ENCODE measurements around the gene BCO2.
"Not testable (repeated sequence)": the region's sequence is repeated elsewhere in the genome, so short reads cannot be mapped to it uniquely, and the experiment has no call there.

Gene BCO2

GRCh38 chr11:112160091-112160848 lies 15.0 kb upstream of the BCO2 start:
- no peaks in the 10 kb centered on the region for H3K79me2 ChIP-seq (ENCODE audit: insufficient read depth, low read depth)
- H3K4me3 ChIP-seq (IDR thresholded peaks at IDR 0.05; ENCODE audit: insufficient read depth, low read depth, low read length), result no peak overlapping the region
- H3K36me3 ChIP-seq (ENCODE audit: insufficient read depth), result no peaks in the 10 kb centered on the region
- H3K4me2 ChIP-seq, result no peak overlapping the region
- H3K4me1 ChIP-seq (ENCODE audit: low read depth, poor library complexity, severe bottlenecking), result peaks cover 13% of the 10 kb centered on the region
- H3K9ac ChIP-seq, result no peak overlapping the region
- TF ChIP-seq CTCF (conservative IDR thresholded peaks at IDR 0.05; ENCODE audit: low read depth, low read length), result no peak
- no peaks in the 10 kb centered on the region for H4K20me1 ChIP-seq (ENCODE audit: insufficient read depth)
- H2AFZ ChIP-seq (ENCODE audit: low read depth), result no peak overlapping the region
- H3K27ac ChIP-seq, result no peak overlapping the region
- H3K27me3 ChIP-seq (ENCODE audit: insufficient read depth, low read depth), result no peaks in the 10 kb centered on the region

GRCh38 chr11:112161012-112161411 lies 14.3 kb upstream of the BCO2 start:
- Histone ChIP-seq H3K4me2 (no peak overlapping the region), H3K27ac (no peak overlapping the region), H3K27me3 (ENCODE audit: insufficient read depth, low read depth) (no peaks in the 10 kb centered on the region), H3K9ac (no peak overlapping the region), H3K36me3 (ENCODE audit: insufficient read depth) (no peaks in the 10 kb centered on the region), H4K20me1 (ENCODE audit: insufficient read depth) (no peaks in the 10 kb centered on the region), H2AFZ (ENCODE audit: low read depth) (no peak overlapping the region), H3K79me2 (ENCODE audit: insufficient read depth, low read depth) (no peaks in the 10 kb centered on the region), H3K4me3 (IDR thresholded peaks at IDR 0.05; ENCODE audit: insufficient read depth, low read depth, low read length) (no peak overlapping the region), H3K4me1 (ENCODE audit: low read depth, poor library complexity, severe bottlenecking) (peaks cover 13% of the 10 kb centered on the region)
- no peak for TF ChIP-seq CTCF (conservative IDR thresholded peaks at IDR 0.05; ENCODE audit: low read depth, low read length)

- not testable (repeated sequence) for H3K9ac ChIP-seq; H3K27ac ChIP-seq; H3K4me3 ChIP-seq (IDR thresholded peaks at IDR 0.05; ENCODE audit: insufficient read depth, low read depth, low read length); H3K79me2 ChIP-seq (ENCODE audit: insufficient read depth, low read depth); H4K20me1 ChIP-seq (ENCODE audit: insufficient read depth); H2AFZ ChIP-seq (ENCODE audit: low read depth); H3K27me3 ChIP-seq (ENCODE audit: insufficient read depth, low read depth); H3K4me1 ChIP-seq (ENCODE audit: low read depth, poor library complexity, severe bottlenecking); H3K36me3 ChIP-seq (ENCODE audit: insufficient read depth); H3K4me2 ChIP-seq
Observed at GRCh38 chr11:112162200-112162599, 13.1 kb upstream of the BCO2 start.

GRCh38 chr11:112162761-112163546 lies 12.4 kb upstream of the BCO2 start:
- Histone ChIP-seq H3K4me2 (no peak overlapping the region), H3K9ac (no peak overlapping the region), H3K4me1 (ENCODE audit: low read depth, poor library complexity, severe bottlenecking) (peaks cover 4% of the 10 kb centered on the region), H3K4me3 (IDR thresholded peaks at IDR 0.05; ENCODE audit: insufficient read depth, low read depth, low read length) (no peak overlapping the region), H3K79me2 (ENCODE audit: insufficient read depth, low read depth) (no peaks in the 10 kb centered on the region), H3K27me3 (ENCODE audit: insufficient read depth, low read depth) (no peaks in the 10 kb centered on the region), H2AFZ (ENCODE audit: low read depth) (no peak overlapping the region), H4K20me1 (ENCODE audit: insufficient read depth) (no peaks in the 10 kb centered on the region), H3K27ac (no peak overlapping the region), H3K36me3 (ENCODE audit: insufficient read depth) (no peaks in the 10 kb centered on the region)
- no peak for TF ChIP-seq CTCF (conservative IDR thresholded peaks at IDR 0.05; ENCODE audit: low read depth, low read length)

Measured in KMS-11 (cell line).